ENCODE measurements around the gene ELAVL3.
"Not testable (repeated sequence)": the region's sequence is repeated elsewhere in the genome, so short reads cannot be mapped to it uniquely, and the experiment has no call there.

Gene ELAVL3

DNA sequence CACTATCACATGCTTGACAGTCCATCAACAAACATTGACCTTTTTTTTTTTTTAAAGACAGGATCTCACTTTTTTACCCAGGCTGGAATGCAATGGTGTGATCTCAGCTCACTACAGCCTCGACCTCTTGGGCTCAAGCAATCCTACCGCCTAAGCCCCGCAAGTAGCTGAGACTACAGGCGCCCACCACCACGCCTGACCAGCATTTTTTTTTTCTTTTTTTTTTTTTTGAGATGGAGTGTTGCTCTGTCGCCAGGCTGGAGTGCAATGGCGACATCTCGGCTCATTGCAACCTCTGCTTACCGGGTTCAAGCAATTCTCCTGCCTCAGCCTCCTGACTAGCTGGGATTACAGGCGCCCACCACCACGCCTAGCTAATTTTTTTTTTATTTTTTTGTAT is 21.9 kb downstream of the ELAVL3 start:
- not testable (repeated sequence) for DNase-seq (ENCODE audit: low spot score)

DNA sequence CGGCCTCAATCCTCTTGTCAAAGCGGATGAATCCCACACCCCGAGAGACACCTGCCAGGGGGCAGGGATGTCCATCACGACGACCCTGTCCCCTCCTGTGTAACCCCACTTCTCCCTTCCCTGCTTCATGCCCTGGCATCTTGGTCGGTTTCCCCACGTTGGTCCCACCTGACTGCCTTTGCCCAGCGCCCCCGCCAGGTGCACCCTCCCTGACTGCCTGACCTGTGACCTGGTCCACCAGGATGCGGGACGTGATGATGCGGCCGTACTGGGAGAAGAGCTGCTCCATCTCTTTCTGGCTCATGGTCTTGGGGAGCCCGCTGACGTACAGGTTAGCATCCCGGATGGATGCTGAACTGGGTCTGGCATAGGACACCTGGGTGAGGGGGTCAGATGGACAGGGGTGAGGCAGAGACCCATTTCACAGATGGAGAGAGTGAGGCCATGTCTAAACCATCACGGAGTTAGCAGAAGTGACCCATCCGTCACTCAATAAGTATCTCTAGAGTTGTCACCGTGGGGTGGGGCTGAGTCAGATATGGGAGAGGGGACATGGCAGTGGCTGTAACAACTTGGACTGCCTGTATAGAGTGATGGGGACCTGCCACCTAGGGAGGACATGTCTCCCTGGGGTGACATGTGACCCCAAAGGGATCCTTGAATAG is 22.5 kb downstream of the ELAVL3 start:
- no peak for DNase-seq (ENCODE audit: low spot score)

- no peak for DNase-seq (ENCODE audit: low spot score)
Observed at GRCh38 chr19:11457831-11458230, 23.0 kb downstream of the ELAVL3 start.

- no peak for DNase-seq (ENCODE audit: low spot score)
Observed at GRCh38 chr19:11457115-11457514, 23.7 kb downstream of the ELAVL3 start.

DNA sequence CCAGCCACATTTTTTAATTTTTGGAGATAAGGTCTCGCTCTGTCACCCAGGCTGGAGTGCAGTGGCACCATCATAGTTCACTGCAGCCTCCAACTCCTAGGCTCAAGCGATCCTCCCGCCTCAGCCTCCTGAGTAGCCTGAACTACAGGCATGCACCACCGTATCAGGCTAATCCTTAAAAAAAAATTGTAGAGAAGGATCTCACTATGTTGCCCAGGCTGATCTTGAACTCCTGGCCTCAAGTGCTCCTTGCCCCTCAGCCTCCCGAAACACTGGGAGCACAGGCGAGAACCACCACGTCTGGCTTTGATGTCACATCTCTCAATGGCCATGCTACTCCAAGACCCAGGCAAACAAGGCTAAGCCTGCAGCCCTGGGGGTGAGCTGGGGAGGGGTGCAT is 24.2 kb downstream of the ELAVL3 start:
- DNase-seq (ENCODE audit: low spot score): no peak

DNA sequence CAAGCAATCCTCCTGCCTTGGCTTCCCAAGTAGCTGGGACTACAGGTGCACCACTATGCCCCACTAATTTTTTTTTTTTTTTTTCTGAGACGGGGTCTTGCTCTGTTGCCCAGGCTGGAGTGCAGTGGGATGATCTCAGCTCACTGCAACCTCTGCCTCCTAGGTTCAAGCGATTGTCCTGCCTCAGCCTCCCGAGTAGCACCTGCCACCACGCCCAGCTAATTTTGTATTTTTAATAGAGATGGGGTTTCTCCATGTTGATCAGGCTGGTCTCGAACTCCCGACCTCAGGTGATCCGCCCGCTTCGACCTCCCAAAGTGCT is 25.7 kb downstream of the ELAVL3 start:
- DNase-seq (ENCODE audit: low spot score): not testable (repeated sequence)

DNA sequence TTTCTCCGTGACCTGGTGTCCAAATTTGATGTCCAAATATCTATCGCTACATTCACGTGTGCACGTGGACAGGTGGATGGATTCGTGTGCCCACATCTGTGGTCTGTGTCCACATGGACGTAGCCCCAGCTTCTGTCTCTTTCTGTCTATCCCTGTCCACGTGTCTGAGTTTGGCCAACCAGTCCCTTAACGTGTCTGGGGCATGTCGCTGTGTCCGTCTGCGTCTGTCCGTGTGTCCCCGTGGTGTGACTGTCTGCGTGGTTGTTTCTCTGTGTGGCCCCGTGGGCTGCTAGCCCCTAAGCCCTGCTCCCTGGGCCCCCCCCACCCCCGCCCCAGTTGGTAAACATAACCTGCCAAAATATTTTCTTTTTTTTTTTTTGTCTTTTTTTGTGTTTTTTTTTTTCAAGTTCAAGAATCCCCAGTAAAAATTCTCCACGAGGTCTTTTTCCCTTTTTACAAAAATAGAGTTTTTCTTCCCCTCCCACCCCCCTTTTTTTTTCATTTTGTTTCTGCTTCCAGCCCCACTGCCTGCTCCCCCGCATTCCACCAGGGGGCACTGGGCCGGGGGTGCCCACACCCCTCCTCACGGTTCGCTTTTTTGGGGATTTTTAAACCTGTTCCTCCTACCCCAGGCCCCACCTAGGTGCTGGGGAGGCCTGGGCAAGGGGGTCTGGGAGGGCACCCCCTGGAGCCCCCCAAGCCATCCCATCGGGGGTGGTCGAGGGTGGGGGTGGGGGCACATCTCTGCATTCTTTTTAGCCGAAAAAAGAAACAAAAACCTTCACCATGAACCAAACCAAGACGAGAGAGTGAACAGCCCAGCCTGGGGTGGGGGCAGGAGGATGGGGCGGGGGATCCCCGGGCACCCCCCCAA is 27.1 kb downstream of the ELAVL3 start:
- no peak for DNase-seq (ENCODE audit: low spot score)

DNA sequence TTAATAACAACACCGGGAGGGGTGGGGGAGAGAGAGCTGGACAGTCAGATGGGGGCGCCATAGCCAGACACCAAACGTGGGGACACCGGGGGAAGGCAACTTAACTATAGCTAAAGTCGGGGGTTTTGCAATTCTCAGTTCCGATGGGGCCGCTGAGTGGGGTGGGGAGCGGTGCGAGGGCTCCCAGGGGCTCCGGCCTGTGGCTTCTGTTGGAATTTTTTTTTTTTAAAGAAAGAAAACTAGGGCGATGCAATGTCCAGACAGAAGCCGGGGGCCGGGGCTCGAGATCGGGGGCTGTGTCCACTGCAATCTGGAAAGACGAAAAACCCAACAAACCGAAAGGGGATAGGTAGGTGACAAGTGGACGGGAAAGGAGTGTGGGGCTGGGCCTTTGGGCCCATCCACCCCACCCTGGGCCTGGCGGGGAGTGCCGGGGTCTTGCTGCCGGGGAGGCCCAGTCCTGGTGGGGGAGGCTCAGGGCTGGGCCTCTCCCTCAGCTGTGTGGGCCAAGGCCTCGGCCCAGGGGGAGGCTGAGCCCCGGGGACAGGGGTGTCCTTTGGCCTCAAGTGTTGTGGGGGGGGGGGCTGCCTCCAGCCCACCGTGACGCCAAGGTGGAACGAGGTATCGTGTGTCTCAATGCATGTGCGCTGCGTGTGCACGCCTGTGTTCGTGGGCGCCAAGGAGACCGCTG is 28.1 kb downstream of the ELAVL3 start:
- DNase-seq (ENCODE audit: low spot score): no peak

- DNase-seq (ENCODE audit: low spot score): no peak
Observed at GRCh38 chr19:11451871-11452619, 28.8 kb downstream of the ELAVL3 start.

DNA sequence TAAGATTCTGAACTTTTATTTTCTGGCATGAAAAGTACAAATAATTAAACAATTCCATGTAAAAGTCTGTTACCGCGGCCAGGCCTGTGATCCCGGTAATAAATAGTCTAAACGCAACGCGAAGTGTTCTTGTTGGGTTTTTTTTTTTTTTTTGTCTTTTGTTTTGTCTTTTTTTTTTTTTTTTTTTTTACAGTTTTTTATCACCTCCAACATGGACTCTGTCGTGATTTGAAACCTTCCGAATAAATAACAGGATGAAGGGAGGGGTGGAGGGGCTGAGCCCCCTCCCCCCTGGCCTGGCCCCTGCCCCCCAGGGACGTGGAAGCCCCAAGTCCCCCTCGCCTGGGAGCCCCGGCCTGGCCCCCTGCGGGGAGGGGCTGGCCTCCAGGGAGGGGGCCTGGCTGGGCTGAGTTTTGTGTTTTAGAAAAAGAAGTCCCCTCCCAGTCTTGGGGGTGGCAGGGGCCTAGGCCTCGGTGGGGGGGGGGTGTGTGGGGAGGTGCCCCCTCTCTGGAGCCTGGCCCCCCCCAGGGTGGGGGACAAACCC is 29.4 kb downstream of the ELAVL3 start:
- no peak for DNase-seq (ENCODE audit: low spot score)

DNA sequence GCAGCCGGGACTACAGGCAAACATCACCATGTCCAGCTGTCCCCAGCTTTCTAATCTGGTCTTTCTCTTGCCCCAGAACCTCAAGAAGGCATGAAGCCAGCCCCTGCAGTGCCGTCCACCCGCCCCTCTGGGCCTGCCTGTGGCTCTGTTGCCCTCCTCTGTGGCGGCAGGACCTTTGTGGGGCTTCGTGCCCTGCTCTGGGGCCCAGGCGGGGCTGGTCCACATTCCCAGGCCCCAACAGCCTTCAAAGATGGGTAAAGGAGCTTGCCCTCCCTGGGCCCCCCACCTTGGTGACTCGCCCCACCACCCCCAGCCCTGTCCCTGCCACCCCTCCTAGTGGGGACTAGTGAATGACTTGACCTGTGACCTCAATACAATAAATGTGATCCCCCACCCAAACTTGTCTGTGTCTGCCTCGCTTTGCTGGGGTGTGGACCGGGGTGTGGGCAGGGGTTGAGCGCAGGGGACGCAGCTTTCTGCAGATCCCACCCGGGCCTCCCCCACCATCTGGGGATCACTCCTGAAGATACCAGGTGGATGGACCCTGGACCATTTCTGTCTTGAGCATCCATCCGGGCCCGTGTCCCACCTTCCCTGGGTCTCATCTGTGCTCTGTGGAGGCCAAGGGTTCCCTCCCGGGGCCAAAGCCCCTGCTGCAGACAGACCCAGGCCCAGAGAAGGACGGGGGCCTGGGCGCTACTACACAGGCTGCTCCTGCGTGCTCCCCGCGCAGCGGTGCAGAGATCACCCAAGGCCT is 30.1 kb downstream of the ELAVL3 start:
- no peak for DNase-seq (ENCODE audit: low spot score)

GRCh38 chr19:11448923-11449554 is 31.8 kb downstream of the ELAVL3 start:
- DNase-seq (ENCODE audit: low spot score): no peak

DNA sequence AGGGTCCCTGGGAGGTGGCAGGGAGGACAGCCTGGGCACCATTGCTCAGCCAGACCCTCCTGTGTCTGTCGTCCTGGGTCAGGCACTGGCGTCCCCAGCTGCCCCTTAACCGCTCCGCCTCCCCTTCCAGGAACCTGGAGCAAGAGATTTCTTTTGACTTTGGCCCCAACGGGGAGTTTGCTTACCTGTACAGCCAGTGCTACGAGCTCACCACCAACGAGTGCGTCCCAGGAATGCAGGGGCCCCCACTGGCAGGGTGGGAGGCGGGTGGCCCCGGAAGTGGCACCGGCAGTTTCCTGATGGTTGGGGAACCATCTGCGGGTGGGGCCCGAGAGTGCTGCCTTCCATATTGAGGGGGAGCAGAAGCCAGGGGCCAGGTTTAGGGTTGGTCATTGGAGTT is 32.4 kb downstream of the ELAVL3 start:
- no peak for DNase-seq (ENCODE audit: low spot score)

GRCh38 chr19:11447347-11448262 is 33.2 kb downstream of the ELAVL3 start:
- DNase-seq (ENCODE audit: low spot score): no peak

- DNase-seq (ENCODE audit: low spot score): peak; percentile 35
Observed at GRCh38 chr19:11446652-11447301, 34.1 kb downstream of the ELAVL3 start.

GRCh38 chr19:11446271-11446651 is 34.6 kb downstream of the ELAVL3 start:
- DNase-seq (ENCODE audit: low spot score): no peak

DNA sequence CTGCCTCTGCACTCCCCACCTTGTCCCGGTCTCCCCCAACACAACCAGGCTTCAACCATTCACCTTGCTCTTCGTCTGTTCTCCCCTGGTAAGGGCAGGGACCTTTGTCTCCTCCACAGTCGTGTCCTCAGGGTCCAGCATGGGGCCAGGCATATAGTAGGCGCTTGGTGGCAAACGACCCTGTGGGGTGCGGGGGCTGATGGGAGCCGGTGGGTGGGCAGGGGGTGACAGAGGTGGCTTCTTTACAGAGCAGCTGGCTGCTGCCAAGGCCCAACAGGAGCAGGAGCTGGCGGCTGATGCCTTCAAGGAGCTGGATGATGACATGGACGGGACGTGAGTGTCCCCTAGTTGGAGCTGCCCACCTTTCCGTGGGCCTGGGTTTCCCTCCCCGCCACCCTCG is 35.7 kb downstream of the ELAVL3 start:
- DNase-seq (ENCODE audit: low spot score): no peak

- DNase-seq (ENCODE audit: low spot score): no peak
Observed at GRCh38 chr19:11444059-11444458, 36.8 kb downstream of the ELAVL3 start.

- DNase-seq (ENCODE audit: low spot score): no peak
Observed at GRCh38 chr19:11437955-11438354, 42.9 kb downstream of the ELAVL3 start.
